Thoracic aorta (tissue), 2 donors: ENCODE measurements around the gene CYB5A. TPM values are rescaled to one million over a fixed set of nuclear protein-coding genes. Genes with fewer than 3 reads are reported as not detected.
"Not testable (repeated sequence)": the region's sequence is repeated elsewhere in the genome, so short reads cannot be mapped to it uniquely, and the experiment has no call there.

Experiments
- ATAC-seq: fragments of 150-250 bp; one replicate; pipeline ENCODE4 v1.8.0; 2017; ENCODE audit warnings: low read depth; ENCODE audit not compliant: insufficient number of reproducible peaks, low FRiP score
- DNase-seq: peaks from one replicate; pipeline ENCODE4 v3.0.0-alpha.2; 2020; ENCODE audit warnings: low spot score
- H3K27ac ChIP-seq, 2 donors: fragments of 200-600 bp; sonication (generic); 1 replicate in 1 of 2; 2 replicates in 1 of 2; pipeline ENCODE4 v1.5.1; 2016; ENCODE audit warnings: mild to moderate bottlenecking in 2 of 2, moderate library complexity in 2 of 2
- H3K27me3 ChIP-seq: fragments of 200-600 bp; sonication (generic); replicated peaks from 2 replicates; pipeline ENCODE4 v1.6.0; 2016; ENCODE audit warnings: mild to moderate bottlenecking; ENCODE audit not compliant: insufficient read depth
- H3K36me3 ChIP-seq: fragments of 200-600 bp; sonication (generic); one replicate; pipeline ENCODE4 v1.5.1; 2016
- H3K4me1 ChIP-seq, 2 donors: fragments of 200-600 bp; sonication (generic); 1 replicate in 1 of 2; 2 replicates in 1 of 2; pipeline versions ENCODE4 v1.5.1 to v1.6.0; 2016; ENCODE audit warnings: low read depth in 2 of 2, mild to moderate bottlenecking in 1 of 2; ENCODE audit not compliant: control insufficient read depth in 1 of 2
- H3K4me3 ChIP-seq: fragments of 200-600 bp; sonication (generic); 2 replicates; pipeline ENCODE4 v1.5.1; 2016; ENCODE audit warnings: mild to moderate bottlenecking
- H3K9me3 ChIP-seq: fragments of 200-600 bp; sonication (generic); 2 replicates; pipeline ENCODE4 v1.5.1; 2016
- CTCF ChIP-seq: fragments of 200-600 bp; sonication (generic); IDR thresholded peaks from one replicate; pipeline ENCODE4 v1.5.1; 2019; ENCODE audit warnings: antibody characterized with exemption
- total RNA-seq, 2 donors: library from RNA; depleted of rRNA; stranded (reverse); fragments of >200 nt; gene quantifications; one replicate each; pipeline versions ENCODE4 v1.1.0 to v1.2.3, GENCODE V29; 2016

The CYB5A gene
- total RNA-seq, 2 donors from 2014 or later, result 57.0 to 121 TPM

GRCh38 chr18:74334242-74334893, 42.6 kb upstream of the CYB5A start:
- no peak for DNase-seq
- no peaks in the 10 kb centered on the region for H3K4me1 ChIP-seq
- H3K27me3 ChIP-seq, result no peaks in the 10 kb centered on the region
- no peaks in the 10 kb centered on the region for H3K9me3 ChIP-seq
- ATAC-seq, result no peak
- no peak overlapping the region for H3K27ac ChIP-seq
- H3K36me3 ChIP-seq, result no peaks in the 10 kb centered on the region
- no peak overlapping the region for H3K4me3 ChIP-seq
- TF ChIP-seq CTCF, result no peak

GRCh38 chr18:74333091-74333490, 41.3 kb upstream of the CYB5A start:
- Histone ChIP-seq H3K9me3 (no peaks in the 10 kb centered on the region), H3K36me3 (no peaks in the 10 kb centered on the region), H3K27ac (no peak overlapping the region), H3K27me3 (no peaks in the 10 kb centered on the region), H3K4me1 (no peaks in the 10 kb centered on the region), H3K4me3 (no peak overlapping the region)
- no peak for DNase-seq
- no peak for TF ChIP-seq CTCF
- no peak for ATAC-seq

GRCh38 chr18:74331404-74331803, 39.6 kb upstream of the CYB5A start:
- Histone ChIP-seq H3K4me3 (no peak overlapping the region), H3K27me3 (no peaks in the 10 kb centered on the region), H3K36me3 (no peaks in the 10 kb centered on the region), H3K4me1 (no peaks in the 10 kb centered on the region), H3K27ac (no peak overlapping the region), H3K9me3 (no peaks in the 10 kb centered on the region)
- DNase-seq (no peak), ATAC-seq (no peak)
- no peak for TF ChIP-seq CTCF

- no peaks in the 10 kb centered on the region for H3K27me3 ChIP-seq
- no peak for DNase-seq
Observed at GRCh38 chr18:74329688-74330205, 38.0 kb upstream of the CYB5A start.

GRCh38 chr18:74328206-74328605, 36.4 kb upstream of the CYB5A start:
- no peak for ATAC-seq

More at GRCh38 chr18:74329688-74330205, 38.0 kb upstream of the CYB5A start:
- H3K27ac ChIP-seq, result no peak overlapping the region
- ATAC-seq, result no peak
- H3K4me3 ChIP-seq, result no peak overlapping the region
- no peak for TF ChIP-seq CTCF
- no peaks in the 10 kb centered on the region for H3K9me3 ChIP-seq
- H3K36me3 ChIP-seq, result no peaks in the 10 kb centered on the region
- H3K4me1 ChIP-seq, result no peaks in the 10 kb centered on the region

GRCh38 chr18:74326791-74327190, 35.0 kb upstream of the CYB5A start:
- H3K27me3 ChIP-seq, H3K27ac ChIP-seq, H3K4me1 ChIP-seq, ATAC-seq, DNase-seq, H3K9me3 ChIP-seq, H3K4me3 ChIP-seq, H3K36me3 ChIP-seq: not testable (repeated sequence)

More at GRCh38 chr18:74328206-74328605, 36.4 kb upstream of the CYB5A start:
- no peak overlapping the region for H3K27ac ChIP-seq
- DNase-seq, result no peak
- no peak for TF ChIP-seq CTCF
- no peaks in the 10 kb centered on the region for H3K27me3 ChIP-seq
- H3K9me3 ChIP-seq, result no peaks in the 10 kb centered on the region
- H3K4me3 ChIP-seq, result no peak overlapping the region
- no peaks in the 10 kb centered on the region for H3K4me1 ChIP-seq
- no peaks in the 10 kb centered on the region for H3K36me3 ChIP-seq
